HG03045 (cell line): Measurements from ENCODE around the gene NUDT4.
"Not testable (repeated sequence)": the region's sequence is repeated elsewhere in the genome, so short reads cannot be mapped to it uniquely, and the experiment has no call there.

Experiments
- ATAC-seq: cut with Tn5 transposase; IDR thresholded peaks from one replicate; pipeline ENCODE4 v1.9.1; 2021; ENCODE audit warnings: mild to moderate bottlenecking, moderate library complexity; ENCODE audit not compliant: unreplicated experiment

Gene NUDT4

DNA sequence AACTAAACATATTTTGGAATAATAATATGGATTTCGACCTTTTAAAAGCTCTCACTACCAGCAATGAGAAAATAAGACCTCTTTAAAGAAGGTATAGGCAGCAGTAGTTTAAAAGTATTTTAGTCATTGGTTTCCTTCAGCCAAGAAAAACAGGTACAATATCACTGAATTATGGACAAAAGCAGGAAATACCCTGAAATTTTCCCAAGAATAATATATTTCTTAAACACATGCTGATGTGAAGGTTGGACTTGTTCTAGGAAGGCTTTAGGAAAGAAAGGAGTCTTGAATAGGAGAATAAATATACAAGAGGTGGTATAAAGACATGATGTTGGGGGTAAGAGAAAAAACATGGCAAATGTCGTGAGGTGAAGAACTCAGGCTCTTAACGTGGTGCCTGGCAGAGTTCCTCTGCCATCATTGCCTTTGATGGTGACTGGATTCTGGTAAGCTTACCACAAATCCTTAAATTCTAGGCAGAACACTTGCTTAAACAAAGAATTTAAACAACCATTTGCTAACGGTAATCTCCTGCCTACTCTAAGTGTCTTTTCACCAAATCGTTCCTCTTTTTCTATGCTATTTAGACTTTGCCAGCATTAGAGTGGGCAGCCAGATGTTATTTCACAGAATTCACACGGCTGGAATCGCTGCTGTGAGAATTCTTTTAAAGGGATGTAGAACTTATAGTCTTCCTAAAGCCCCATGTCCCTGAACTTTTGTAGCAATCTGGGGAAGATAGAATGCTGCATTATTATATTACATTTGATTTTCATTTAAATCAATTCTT lies 11.9 kb upstream of the NUDT4 start:
- no peak for ATAC-seq

DNA sequence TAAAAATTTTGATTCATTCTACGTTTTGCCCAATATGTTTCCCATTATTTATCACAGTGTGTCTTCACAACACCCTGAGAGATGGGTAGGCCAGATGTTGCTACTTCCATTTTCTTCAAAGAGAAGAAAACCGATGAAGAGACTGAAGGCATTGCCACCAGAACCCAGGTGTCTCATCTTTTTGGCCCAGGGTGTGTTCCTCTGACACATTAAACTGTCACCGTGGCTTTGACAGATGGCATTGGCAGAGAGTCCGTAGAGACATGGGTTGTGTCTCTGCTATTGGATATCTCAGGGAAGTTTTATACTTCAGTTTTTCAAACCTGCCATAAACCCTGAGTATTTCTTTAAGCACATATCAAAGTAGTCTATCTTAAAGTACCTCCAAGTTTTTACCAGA lies 11.3 kb upstream of the NUDT4 start:
- no peak for ATAC-seq

- ATAC-seq = no peak
Observed at GRCh38 chr12:93368766-93369165, 9.0 kb upstream of the NUDT4 start.

DNA sequence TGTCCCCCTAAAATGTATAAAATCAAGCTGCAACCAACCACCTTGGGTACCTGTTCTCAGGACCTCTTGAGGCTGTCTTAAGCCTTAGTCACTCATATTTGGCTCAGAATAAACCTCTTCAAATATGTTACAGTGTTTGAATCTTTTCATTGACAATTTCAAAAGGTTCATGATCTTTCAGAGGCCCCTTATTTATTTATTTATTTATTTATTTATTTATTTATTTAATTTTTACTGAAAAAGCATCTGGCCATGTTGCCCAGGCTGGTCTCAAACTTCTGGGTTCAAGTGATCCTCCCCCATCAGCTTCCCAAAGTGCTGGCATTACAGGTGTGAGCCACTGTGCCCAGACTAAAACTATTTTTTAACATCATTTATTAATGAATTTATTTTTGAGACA lies 8.2 kb upstream of the NUDT4 start:
- no peak for ATAC-seq

- no peak for ATAC-seq
Observed at GRCh38 chr12:93370947-93371346, 6.8 kb upstream of the NUDT4 start.

DNA sequence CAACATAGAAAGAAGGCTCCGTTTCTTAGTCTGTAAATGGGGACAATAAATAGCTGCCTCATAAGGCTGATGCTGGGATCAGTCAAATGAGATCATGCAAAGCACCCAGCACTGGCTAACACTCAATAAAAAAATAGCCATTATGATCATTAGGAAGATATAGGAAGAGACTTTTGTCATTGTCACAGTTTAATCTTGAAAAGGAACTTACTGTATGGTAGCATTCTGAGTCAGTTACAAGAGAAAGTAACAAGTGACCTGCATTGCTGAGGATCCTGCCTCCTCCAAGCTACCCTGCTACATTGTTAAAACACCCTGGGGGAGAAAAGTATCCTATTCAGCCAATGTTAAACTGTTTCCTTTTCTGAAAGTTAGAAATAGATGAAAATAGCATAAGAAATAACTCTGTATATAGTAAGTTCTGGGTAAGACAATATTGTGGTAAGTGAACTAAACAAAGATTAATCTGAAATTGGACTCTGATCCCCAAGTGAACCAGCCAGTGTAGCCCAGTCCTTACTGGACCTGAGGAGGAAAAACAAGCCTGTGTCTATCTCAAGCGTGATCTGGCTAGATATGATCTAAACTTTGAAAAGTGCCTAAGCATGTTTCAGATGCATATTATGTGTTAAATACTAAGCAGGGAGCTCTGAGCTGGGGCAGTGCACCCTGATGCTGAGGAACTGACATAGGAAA lies 3.6 kb upstream of the NUDT4 start:
- no peak for ATAC-seq

- ATAC-seq = no peak
Observed at GRCh38 chr12:93375906-93376305, 1.8 kb upstream of the NUDT4 start.

GRCh38 chr12:93376436-93377251 lies 1.1 kb upstream of the NUDT4 start:
- ATAC-seq = no peak

GRCh38 chr12:93378196-93378997 lies 672 bp downstream of the NUDT4 start:
- ATAC-seq = peak; percentile 23

DNA sequence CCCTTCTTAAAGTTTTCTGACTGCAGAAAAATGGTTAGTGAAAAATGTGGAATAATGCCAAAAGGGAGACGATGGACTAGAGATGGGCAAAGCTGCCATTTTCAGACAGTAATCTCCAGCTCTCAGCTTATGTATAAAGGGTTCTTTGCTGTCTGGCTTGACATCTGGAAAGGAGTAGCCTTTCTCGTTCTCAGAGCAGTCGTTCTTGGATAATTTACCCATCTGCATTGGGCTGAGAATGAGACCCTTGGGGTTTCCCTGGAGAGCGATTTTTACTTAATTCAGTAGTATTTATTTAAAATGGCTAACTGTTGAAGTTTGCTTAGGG lies 1.2 kb downstream of the NUDT4 start:
- ATAC-seq = no peak

- ATAC-seq = no peak
Observed at GRCh38 chr12:93379326-93379980, 1.7 kb downstream of the NUDT4 start.

GRCh38 chr12:93379981-93380361 lies 2.2 kb downstream of the NUDT4 start:
- no peak for ATAC-seq

DNA sequence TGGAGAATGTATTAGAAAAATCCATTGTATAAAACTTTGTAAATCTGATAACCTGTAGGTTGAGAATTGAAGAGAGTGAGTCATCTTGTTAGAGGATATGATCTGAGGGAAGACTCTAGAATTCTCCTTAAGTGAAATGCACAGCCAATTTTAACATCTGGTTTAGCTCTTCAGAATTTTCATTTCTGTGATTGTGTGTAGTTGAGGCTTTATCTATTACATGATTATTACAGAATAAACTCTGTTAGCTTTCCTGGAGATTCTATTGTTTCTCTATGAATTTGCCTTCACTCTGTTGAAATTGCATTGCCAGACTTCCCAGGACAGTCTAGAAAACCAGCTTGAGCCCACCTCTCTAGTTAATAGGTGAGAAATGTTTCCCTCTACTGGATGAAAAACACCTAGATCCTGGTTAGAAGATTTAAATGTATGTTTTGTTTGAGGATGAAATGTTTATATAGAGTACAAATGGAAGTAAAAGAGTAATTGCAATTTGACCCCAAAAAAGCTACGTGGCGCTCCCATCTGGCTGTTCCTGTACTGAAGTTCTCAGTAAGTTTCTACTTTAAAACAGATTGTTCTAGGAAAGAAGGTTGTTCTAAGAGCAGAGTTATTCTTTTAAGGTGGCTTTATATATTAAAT lies 2.9 kb downstream of the NUDT4 start:
- ATAC-seq = no peak

DNA sequence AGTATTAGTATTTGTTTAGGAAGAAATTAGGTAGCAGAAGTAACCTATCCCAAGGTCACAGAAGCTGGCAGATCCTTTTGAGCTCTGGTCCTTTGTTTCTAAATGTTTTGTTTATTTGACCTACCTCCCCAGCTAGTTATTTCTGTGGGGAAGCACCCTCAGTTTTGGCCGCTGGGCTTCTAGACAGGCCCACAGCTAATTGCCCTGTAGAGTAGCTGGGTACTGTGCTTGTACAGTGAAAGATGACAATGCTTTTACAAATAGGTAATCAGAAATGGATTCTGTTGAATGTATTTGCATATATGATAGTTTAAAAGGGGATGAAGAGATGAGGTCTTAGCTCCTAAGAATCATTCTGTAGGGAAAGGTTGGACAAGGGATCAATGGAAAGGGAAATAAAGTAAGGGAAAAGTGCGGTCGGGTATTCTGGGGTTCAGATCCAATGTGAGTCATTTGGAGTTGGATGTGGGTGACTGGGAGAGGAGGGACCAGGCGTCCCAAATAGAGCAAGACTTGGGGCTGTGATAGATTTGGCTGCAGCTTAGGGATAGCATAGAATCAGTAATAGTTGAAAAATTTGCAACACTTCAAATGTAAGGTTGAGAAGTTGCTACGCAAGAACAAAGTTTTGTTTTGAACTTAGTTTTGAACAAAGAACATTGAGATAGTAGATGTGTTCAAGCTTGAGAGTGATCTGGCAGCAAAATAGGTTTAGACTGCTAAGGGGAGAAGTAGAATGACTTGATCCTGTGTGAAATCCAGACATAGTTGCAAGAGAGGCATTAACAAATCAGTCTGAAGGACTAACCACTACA lies 3.6 kb downstream of the NUDT4 start:
- no peak for ATAC-seq

GRCh38 chr12:93381976-93382437 lies 4.3 kb downstream of the NUDT4 start:
- ATAC-seq = not testable (repeated sequence)

GRCh38 chr12:93387780-93388179 lies 10.1 kb downstream of the NUDT4 start:
- ATAC-seq = no peak

DNA sequence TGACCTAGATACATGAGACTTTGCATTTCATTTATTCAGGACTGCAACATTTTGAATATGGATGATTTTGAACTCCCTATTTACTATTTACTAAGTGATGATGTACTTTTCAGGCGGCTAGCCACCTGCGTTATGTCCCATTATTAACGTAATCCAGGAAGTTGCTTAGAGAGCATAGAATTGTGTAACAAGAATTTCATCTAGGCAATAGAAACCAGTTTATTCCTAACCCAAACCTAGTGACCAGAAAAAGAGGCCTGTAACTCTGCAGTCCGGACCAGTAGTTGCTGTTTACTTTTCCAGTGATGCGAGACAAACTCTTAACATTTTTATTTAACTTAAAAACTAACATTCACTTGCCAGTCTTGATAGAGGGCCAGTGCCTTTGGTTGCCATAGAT lies 12.3 kb downstream of the NUDT4 start:
- no peak for ATAC-seq

DNA sequence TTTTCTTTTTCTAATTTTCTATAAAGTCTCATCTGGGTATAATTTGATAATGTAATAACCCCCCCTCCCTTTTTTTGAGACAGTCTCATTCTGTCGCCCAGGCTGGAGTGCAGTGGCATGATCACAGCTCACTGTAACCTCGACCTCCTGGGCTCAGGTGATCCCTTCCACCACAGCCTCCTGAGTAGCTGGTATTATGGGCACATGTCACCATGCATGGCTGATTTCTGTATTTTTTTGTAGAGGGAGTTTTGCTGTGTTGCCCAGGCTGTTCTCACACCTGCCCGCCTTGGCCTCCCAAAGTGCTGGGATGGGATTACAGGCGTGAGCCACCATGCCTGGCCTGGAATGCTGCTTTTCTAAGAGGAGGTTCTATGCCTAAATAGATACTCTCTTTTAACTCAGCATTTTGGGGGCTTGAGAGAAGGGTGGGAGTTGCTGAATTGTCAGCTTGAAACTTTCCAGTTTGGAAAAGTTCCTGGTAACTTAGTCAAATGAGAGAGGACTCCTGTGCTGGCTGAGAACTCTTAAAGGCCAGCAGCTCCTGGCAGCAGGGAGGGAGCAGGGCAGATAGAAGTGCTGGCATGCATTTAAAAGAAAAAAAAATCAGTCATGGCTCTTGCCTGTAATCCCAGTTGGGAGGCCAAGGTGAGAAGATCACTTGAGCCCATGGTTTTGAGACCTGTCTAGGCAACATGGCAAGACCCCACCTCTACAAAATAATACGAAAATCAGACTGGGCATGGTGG lies 13.0 kb downstream of the NUDT4 start:
- ATAC-seq = no peak
